ENCODE data around the gene SAP30BP. TPM values are rescaled to one million over a fixed set of nuclear protein-coding genes. Genes with fewer than 3 reads are reported as not detected.

The SAP30BP gene
- total RNA-seq, 1 experiment from 2014 or later, result 162 TPM

DNA sequence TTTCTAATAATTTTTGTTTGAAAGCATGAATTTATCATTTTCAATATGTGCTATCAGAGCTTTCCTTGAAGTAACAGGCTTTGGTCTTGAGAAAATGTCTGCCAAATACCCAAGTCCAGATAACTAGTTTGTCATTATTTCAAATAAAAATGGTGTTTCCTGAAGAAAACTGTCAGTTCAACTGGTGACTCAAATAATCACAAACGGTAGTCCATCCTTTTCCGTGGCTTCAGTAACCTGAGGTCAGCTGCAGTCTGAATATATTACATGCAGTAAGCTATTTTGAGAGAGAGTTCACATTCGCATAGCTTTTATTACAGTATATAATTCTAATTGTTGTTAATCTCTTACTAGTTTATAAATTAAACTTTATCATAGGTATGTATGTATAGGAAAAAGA is 9.3 kb downstream of the SAP30BP start:
- in situ Hi-C loops (cut with HindIII; ENCODE audit: low sequenced_read_pairs), result no loop called here
- DNase-seq (ENCODE audit: low spot score), result no peak

DNA sequence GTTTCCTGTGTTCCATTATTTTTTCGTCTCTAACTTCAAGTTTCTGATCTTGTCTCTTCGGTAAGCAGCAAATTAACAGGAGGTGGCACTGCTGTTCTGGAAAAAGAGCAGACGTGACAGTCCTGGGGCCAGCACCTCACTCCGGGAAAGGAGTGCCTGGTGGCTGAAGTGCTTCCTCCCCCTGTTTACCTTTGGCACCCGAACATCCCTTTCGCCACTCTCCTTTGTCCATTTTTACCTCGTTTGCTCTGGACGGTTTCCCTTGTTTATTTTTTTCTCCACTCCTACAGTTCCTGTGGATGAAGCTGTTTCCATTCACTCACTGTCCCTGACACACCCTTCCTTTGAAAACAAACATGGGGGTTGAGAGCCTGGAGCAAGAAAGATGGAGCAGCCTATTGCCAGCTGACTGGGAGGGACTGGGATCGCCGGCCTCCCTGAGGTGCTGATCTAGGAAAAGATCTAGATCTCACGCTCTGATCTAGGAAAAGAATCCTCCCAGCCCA is 12.6 kb downstream of the SAP30BP start:
- in situ Hi-C loops (cut with HindIII; ENCODE audit: low sequenced_read_pairs), result no loop called here
- DNase-seq (ENCODE audit: low spot score), result no peak

GRCh38 chr17:75680431-75680830 is 13.3 kb downstream of the SAP30BP start:
- in situ Hi-C loops (cut with HindIII; ENCODE audit: low sequenced_read_pairs), result no loop called here

DNA sequence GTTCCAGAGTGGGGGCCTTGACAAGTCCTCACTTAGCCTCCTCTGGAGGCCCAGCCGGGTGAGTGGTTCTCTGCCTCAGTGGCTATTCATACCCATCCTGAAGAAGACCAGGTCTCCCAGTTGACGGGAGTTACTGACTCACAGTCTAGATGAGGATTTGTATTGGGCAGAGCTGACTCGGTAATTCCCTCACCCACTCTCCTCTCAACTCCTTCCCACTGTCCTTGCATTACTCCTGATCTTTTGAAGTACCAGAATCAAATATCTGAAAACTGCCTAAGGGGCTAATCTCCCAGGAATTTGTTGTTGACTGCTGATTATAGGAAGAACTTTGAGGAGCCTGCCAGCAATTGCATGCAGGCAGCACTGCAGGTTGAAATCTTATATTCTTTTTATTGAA is 14.2 kb downstream of the SAP30BP start:
- in situ Hi-C loops (cut with HindIII; ENCODE audit: low sequenced_read_pairs), result no loop called here
- no peak for DNase-seq (ENCODE audit: low spot score)

More at GRCh38 chr17:75680431-75680830, 13.3 kb downstream of the SAP30BP start:
- DNase-seq (ENCODE audit: low spot score), result no peak

GRCh38 chr17:75683583-75683982 is 16.4 kb downstream of the SAP30BP start:
- DNase-seq (ENCODE audit: low spot score), result no peak
- in situ Hi-C loops (cut with HindIII; ENCODE audit: low sequenced_read_pairs), result no loop called here

GRCh38 chr17:75684249-75684648 is 17.1 kb downstream of the SAP30BP start:
- DNase-seq (ENCODE audit: low spot score), result no peak
- in situ Hi-C loops (cut with HindIII; ENCODE audit: low sequenced_read_pairs), result no loop called here

- DNase-seq (ENCODE audit: low spot score), result no peak
- in situ Hi-C loops (cut with HindIII; ENCODE audit: low sequenced_read_pairs), result no loop called here
Measured at GRCh38 chr17:75684924-75685323, 17.8 kb downstream of the SAP30BP start.

DNA sequence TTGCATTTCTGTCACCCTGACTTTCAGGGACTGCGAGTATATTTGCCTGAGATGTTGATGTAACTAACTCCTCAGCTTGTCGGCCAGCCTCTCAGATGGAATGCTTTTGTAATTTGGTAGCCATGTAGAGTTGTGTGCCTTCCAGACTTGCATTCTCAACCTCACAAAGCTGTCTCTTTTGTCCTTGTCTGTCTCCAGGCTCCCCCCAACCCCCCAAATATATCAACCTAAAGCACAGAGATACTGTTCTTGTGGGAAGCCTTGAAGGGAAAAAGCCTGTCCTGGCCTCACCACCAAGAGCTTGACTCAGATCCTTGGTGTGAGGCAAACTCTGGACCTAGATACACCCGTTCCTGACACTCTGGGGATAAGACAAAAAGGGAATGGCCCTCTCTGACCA is 18.4 kb downstream of the SAP30BP start:
- no peak for DNase-seq (ENCODE audit: low spot score)
- in situ Hi-C loops (cut with HindIII; ENCODE audit: low sequenced_read_pairs), result no loop called here

DNA sequence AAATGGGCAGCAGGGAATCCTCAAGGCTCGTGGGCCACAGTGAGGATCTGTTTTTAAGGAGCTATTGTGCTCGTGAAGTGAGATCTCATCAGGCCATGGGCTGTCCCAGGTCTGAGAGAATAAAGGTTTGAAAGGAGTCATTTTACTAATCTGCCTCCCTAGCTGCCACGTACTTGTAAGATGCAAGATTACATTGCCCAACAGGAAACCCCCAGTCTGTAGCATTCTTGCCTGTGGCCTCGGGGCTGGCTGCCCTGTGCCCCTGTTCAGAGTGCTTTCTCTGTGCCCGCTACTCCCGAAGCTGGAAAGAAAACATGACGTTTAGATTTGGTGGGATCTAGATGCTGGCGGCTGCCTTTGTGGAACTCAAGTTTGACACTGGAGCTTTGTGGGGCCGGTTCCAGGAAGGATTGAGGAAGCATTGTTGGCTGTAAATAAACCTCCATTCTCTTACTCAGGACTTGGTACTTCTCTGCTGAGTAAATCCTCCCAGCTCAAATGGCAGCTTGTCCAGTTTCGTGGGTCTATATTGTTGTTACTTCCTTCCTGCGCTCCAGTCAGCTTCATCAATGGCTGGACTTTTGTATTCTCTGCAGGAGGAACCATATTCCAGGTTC is 21.2 kb downstream of the SAP30BP start:
- no peak for DNase-seq (ENCODE audit: low spot score)
- in situ Hi-C loops (cut with HindIII; ENCODE audit: low sequenced_read_pairs), result no loop called here

DNA sequence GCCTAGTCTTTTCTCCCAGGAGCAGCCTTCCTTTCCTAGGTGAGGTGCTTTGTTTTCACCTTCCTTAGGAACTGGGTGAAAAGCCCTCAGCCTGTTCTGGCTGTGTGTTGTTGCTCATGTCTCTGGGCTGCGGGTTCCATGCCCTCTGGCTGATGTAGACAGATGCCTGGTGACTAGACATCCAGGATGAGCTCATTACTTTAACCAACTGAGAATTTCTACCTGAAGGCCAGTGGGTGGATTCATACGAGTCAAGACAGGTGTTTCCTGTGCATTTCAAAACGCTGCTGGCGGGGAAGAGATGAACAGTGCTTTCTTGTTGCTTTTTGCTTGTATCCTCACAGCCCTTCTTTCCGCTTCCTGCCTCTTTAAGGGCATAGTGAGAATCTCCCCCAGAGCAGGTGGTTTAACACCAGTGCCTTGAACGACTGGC is 22.3 kb downstream of the SAP30BP start:
- in situ Hi-C loops (cut with HindIII; ENCODE audit: low sequenced_read_pairs), result no loop called here
- DNase-seq (ENCODE audit: low spot score), result no peak

DNA sequence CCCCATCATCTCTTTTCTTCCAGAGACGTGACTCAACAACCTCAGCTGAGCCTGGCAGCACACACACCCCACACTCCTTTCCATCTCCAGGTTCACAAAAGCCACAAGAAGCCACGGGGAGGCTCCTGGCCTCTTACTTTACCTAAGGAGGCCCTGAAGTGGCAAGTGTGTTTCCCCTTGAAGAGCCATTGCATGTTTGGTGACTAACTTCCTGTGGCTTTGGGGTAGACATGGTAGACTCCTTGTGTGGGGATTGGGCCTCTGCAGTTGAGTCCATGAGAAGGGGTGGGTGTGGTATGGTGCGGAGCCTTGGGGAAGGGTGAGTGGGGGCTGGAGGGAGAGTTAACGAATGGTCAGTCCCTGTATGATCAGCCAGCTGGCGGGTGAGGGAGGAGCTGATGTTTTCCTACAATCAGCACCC is 24.2 kb downstream of the SAP30BP start:
- DNase-seq (ENCODE audit: low spot score), result no peak
- in situ Hi-C loops (cut with HindIII; ENCODE audit: low sequenced_read_pairs), result no loop called here

- in situ Hi-C loops (cut with HindIII; ENCODE audit: low sequenced_read_pairs), result no loop called here
Measured at GRCh38 chr17:75691801-75692626, 24.9 kb downstream of the SAP30BP start.

DNA sequence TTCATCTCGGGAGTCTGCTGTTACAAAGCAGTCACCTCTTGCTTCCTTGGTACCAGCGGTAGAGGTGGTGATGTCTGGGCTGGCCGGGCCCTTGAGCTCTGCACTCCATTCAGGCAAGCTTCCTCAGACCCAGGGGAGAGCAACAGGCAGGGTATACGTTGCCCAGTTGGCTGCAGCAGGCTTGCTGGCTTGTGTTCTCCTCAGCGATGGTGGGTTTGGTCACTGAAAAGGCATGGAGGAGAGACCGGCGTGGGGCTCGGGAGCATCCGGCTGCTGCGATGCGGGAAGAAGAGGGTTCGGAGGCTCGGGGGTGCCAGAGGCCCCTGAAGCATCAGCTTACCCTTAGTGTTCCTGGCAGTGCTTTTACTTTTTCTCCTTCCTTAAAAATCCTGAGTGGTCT is 25.8 kb downstream of the SAP30BP start:
- in situ Hi-C loops (cut with HindIII; ENCODE audit: low sequenced_read_pairs), result no loop called here
- peak; percentile 70 for DNase-seq (ENCODE audit: low spot score)

More at GRCh38 chr17:75691801-75692626, 24.9 kb downstream of the SAP30BP start:
- DNase-seq (ENCODE audit: low spot score), result peak; percentile 45

DNA sequence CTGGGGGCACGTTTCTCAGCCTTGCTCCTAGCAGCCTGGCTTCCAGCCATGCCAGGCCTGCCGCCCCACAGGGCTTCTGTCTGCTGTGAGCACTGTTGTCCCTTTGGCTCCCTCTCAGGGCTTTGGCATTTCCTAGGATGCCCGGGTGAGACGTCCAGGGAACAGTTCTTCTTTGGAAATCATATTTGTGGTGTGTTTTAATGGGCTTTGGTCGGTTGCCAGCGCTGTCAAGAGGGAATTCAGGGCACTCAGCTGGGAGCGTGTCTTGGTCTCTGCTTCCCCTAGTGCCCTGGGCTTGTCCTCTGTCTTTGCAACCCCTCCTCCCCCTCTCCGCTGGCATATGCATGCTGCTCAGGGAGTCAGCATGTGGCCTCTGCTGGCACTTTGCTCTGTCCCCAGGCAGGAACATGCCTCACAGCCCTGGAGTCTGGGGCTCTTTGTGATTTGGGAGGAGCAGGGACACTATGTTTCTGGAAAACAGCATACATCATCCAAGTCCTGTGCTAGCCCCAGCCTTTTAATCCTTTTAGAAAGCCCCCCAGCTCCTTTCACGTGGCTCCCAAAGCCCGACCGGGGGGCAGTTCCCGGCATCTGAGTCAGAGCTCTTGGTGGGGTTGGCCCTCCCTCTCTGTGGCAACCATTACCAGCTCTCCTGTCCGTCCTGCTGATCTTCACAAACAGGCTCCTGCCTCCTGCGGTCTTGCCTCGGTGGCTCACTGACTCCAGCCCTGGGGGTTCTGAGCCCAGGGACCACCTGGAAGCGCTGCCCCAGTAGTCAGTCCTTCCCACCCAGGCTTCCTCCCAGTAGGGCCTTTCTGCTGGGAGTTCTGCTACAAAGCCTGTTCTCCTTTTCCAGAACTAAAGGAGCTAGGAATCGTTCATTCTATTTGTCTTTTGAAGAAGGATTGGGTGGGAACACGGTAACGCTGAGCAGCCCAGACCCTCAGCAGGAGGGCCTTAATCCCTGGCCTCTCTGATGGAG is 26.7 kb downstream of the SAP30BP start:
- DNase-seq (ENCODE audit: low spot score), result peak; percentile 96
- in situ Hi-C loops (cut with HindIII; ENCODE audit: low sequenced_read_pairs), result no loop called here

GRCh38 chr17:75694536-75694935 is 27.4 kb downstream of the SAP30BP start:
- DNase-seq (ENCODE audit: low spot score), result peak; percentile 66
- in situ Hi-C loops (cut with HindIII; ENCODE audit: low sequenced_read_pairs), result no loop called here

GRCh38 chr17:75695141-75695829 is 28.1 kb downstream of the SAP30BP start:
- no peak for DNase-seq (ENCODE audit: low spot score)
- in situ Hi-C loops (cut with HindIII; ENCODE audit: low sequenced_read_pairs), result no loop called here

DNA sequence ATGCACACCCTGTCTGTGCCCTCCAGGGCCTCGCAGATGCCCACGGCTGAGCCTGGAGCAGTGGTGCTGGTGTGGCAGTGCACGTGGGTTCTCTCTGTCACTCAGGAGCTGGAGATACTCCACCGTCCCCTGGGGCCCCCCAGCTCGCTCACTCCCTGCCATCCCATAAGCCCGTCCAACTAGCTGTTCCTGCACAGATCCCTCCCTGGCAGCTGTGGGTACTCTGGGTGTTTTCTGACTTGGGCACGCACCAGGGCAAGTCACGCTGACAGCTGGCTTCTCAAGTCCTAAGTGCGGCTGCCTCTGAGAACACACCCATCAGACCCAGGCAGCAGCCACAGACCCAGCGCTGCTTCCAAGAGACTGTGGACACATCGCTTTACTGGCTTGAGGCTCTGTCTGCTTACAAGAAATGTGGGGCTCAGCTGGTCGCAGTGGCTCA is 28.7 kb downstream of the SAP30BP start:
- in situ Hi-C loops (cut with HindIII; ENCODE audit: low sequenced_read_pairs), result no loop called here
- DNase-seq (ENCODE audit: low spot score), result no peak

DNA sequence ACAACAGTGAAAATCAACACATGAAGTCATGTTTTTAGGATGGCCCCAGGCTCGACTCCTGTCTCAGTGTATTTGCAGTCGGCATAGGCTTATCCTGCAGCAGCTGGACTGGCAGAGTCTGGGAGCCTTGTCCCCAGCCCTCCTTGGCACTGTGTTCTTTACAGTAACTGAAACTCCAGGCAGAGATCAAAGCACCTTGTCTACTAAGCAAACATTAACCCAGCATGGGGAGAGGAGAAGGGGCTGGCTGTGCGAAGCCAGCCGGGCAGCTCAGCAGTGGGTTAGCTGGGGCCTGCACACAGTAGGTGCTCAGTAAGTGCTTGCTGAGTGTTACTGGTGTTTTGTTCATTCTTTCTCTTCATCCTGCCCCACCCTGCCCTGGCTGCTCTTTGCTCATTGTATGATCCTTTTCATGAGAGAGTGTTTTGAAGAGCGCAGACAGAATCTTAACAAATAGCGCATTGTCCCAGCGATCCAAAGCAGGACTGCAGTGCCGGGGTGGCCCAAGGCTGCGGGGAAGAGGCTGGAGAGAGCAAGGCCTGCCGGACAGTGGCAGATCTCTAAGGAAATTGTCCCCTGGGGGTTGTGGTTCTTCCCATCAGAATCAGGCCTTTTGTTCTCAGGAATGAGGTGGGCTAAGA is 30.6 kb downstream of the SAP30BP start:
- in situ Hi-C loops (cut with HindIII; ENCODE audit: low sequenced_read_pairs), result no loop called here

More for the DNA sequence above, 30.6 kb downstream of the SAP30BP start:
- no peak for DNase-seq (ENCODE audit: low spot score)

Measured in G401 (cell line).